ENCODE measurements around the gene CDKN1C. TPM values are rescaled to one million over a fixed set of nuclear protein-coding genes. Genes with fewer than 3 reads are reported as not detected.
"Not testable (repeated sequence)": the region's sequence is repeated elsewhere in the genome, so short reads cannot be mapped to it uniquely, and the experiment has no call there.

The CDKN1C gene
- total and polyA plus RNA-seq, 5 donors = 16.1 to 27.6 (median 24.3) TPM

GRCh38 chr11:2913776-2914175 is 28.2 kb upstream of the CDKN1C start:
- intact Hi-C loops (cut with DNase I) = no loop called here
- ATAC-seq = no peak
- DNase-seq = peak in 1 of 3 donors; percentile 26
- no peak overlapping the region for H3K4me3 ChIP-seq (ENCODE audit: low read length)
- 62% methylated on average over 9 of the region's 9 CpGs for WGBS
- no peaks in the 10 kb centered on the region for H3K4me1 ChIP-seq (ENCODE audit: control insufficient read depth, insufficient read depth, low read length)
- H3K27me3 ChIP-seq (ENCODE audit: control insufficient read depth, insufficient read depth) = no peaks in the 10 kb centered on the region
- H3K9me3 ChIP-seq (ENCODE audit: control insufficient read depth, low read length) = no peaks in the 10 kb centered on the region
- H3K27ac ChIP-seq (ENCODE audit: low read length) = no peak overlapping the region

DNA sequence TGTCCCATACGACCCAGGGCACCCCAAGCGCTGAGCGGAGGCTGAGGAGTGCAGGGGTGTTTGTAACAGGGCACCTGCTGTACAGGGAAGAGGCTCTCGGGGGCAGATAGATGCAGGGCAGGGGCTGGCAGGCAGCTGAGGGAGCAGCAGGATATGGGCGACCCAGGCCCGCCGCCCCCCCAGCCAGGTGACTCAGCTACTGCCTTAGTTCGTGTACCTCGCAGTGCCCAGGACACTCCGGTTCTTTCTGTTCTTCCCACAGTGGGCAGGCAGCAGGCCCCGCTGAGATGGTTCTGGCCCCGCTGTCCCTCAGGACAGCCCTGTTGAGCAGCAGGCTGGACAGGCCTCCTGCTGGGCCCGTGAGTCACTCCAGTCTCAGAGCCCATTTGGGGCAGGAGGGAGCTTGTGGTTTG is 27.4 kb upstream of the CDKN1C start:
- Histone ChIP-seq H3K27me3 (ENCODE audit: control insufficient read depth, insufficient read depth) (no peaks in the 10 kb centered on the region), H3K4me3 (ENCODE audit: low read length) (no peak overlapping the region), H3K4me1 (ENCODE audit: control insufficient read depth, insufficient read depth, low read length) (no peaks in the 10 kb centered on the region), H3K9me3 (ENCODE audit: control insufficient read depth, low read length) (no peaks in the 10 kb centered on the region), H3K27ac (ENCODE audit: low read length) (no peak overlapping the region)
- peak in 1 of 3 donors; percentile 32 for DNase-seq
- intact Hi-C loops (cut with DNase I) = no loop called here
- 85% methylated on average over 13 of the region's 13 CpGs for WGBS
- ATAC-seq = no peak

- Histone ChIP-seq H3K27me3 (ENCODE audit: control insufficient read depth, insufficient read depth) (no peaks in the 10 kb centered on the region), H3K27ac (ENCODE audit: low read length) (no peak overlapping the region), H3K4me1 (ENCODE audit: control insufficient read depth, insufficient read depth, low read length) (no peaks in the 10 kb centered on the region), H3K4me3 (ENCODE audit: low read length) (no peak overlapping the region), H3K9me3 (ENCODE audit: control insufficient read depth, low read length) (no peaks in the 10 kb centered on the region)
- 81% methylated on average over 5 of the region's 5 CpGs for WGBS
- DNase-seq = peak in 2 of 3 donors; percentile 57 to 66
- intact Hi-C loops (cut with DNase I) = no loop called here
- ATAC-seq = peak in 1 of 2 donors; percentile 40
These were observed 26.9 kb upstream of the CDKN1C start for GRCh38 chr11:2912498-2912897.

GRCh38 chr11:2911785-2912391 is 26.3 kb upstream of the CDKN1C start:
- H3K9me3 ChIP-seq (ENCODE audit: control insufficient read depth, low read length) = no peaks in the 10 kb centered on the region
- WGBS = 73% methylated on average over 12 of the region's 12 CpGs
- ATAC-seq (no peak), DNase-seq (peak in 1 of 3 donors; percentile 45)
- no peaks in the 10 kb centered on the region for H3K4me1 ChIP-seq (ENCODE audit: control insufficient read depth, insufficient read depth, low read length)
- intact Hi-C loops (cut with DNase I) = no loop called here
- no peak overlapping the region for H3K27ac ChIP-seq (ENCODE audit: low read length)
- no peaks in the 10 kb centered on the region for H3K27me3 ChIP-seq (ENCODE audit: control insufficient read depth, insufficient read depth)
- H3K4me3 ChIP-seq (ENCODE audit: low read length) = no peak overlapping the region

DNA sequence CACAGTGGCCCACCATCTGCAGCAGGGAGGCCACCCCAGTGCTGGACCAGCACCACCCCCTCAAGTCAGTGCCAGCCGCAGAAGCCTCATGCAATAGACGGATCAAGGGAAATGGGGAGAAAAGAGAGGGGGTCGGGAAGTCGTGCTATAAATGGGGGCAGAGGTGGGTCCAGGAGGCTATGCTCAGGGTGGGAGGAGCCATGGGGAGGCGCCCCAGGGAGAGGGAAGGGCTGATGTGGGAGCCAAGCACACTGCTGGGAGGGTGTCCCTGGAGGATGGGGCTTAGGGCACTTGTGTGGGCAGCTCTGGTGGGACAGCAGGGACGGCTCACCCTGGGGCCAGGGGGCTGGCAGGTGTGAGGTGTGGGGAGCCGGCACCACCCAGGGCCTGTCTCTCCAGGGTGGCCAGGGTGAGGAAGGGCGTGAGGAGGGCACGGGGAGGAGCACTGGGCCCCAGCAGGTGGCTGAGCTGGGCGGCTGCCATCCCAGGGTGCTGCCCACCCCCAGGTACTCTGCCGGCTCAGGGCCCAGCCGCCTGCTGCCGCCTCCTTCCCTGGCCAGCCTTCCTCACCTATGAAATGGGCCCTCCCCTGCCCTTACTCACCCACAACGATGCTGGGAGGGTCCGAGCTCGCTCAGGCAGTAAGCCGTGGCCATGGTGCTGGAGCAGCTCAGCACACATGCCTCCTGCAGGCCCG is 25.7 kb upstream of the CDKN1C start:
- Histone ChIP-seq H3K27me3 (ENCODE audit: control insufficient read depth, insufficient read depth) (no peaks in the 10 kb centered on the region), H3K4me1 (ENCODE audit: control insufficient read depth, insufficient read depth, low read length) (no peaks in the 10 kb centered on the region), H3K4me3 (ENCODE audit: low read length) (no peak overlapping the region), H3K27ac (ENCODE audit: low read length) (no peak overlapping the region), H3K9me3 (ENCODE audit: control insufficient read depth, low read length) (no peaks in the 10 kb centered on the region)
- 91% methylated on average over 18 of the region's 18 CpGs for WGBS
- DNase-seq (peak in 1 of 3 donors; percentile 40), ATAC-seq (no peak)
- intact Hi-C loops (cut with DNase I) = no loop called here

GRCh38 chr11:2910401-2910955 is 24.9 kb upstream of the CDKN1C start:
- no peak overlapping the region for H3K27ac ChIP-seq (ENCODE audit: low read length)
- ATAC-seq (no peak), DNase-seq (no peak)
- intact Hi-C loops (cut with DNase I) = no loop called here
- H3K4me1 ChIP-seq (ENCODE audit: control insufficient read depth, insufficient read depth, low read length) = no peaks in the 10 kb centered on the region
- 91% methylated on average over 13 of the region's 13 CpGs for WGBS
- H3K27me3 ChIP-seq (ENCODE audit: control insufficient read depth, insufficient read depth) = no peaks in the 10 kb centered on the region
- H3K9me3 ChIP-seq (ENCODE audit: control insufficient read depth, low read length) = no peaks in the 10 kb centered on the region
- H3K4me3 ChIP-seq (ENCODE audit: low read length) = no peak overlapping the region

DNA sequence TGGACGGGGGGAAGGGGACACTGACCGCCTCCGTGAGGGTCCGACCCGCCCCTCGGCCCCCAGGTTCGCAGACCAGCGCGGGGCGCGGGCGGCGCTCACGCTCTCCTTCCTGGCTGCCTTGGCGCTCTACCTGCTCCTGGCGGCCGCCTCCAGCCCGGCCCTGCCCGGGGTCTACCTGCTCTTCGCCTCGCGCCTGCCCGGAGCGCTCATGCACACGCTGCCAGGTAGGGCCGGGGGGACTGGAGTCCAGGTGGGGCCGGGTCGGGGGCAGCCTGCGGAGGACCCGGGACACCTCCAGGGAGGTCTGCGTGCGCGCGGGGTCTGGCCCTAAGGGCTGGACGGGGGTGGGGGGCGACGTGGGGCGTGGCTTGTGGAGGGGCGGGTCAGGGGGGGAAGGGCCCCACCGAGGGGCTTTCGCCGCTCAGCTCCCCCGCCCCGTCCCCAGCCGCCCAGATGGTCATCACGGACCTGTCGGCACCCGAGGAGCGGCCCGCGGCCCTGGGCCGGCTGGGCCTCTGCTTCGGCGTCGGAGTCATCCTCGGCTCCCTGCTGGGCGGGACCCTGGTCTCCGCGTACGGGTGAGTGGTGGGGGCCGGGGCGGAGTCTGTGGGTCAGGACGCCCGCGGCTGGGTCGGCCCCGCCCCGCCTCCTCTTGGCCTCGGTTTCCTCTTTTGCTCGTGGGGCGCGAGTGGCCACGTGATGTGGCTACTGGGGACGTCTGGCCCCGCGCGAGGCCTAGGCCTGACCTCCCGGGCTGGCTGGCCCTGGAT is 23.7 kb upstream of the CDKN1C start:
- intact Hi-C loops (cut with DNase I) = no loop called here
- peak; percentile 18 to 32 for ATAC-seq

DNA sequence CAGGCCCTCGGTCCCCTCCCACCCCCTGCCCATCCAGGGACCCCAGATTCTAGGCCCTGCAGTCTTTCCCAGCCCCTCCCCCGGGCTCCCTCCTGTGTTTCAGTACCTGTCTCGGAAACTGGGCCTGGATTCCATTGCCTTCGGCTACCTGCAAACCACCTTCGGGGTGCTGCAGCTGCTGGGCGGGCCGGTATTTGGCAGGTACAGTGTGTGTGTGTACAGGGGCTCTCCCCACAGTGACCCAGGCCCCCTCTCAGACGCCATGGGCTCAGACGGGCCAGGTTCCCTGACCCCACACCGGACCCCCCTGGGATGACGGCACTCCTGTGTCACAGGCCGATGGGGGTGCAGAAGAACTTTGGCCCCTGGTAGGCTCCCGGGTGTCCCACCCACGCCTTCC is 22.6 kb upstream of the CDKN1C start:
- DNase-seq (peak in 1 of 3 donors; percentile 60), ATAC-seq (no peak)
- H3K4me1 ChIP-seq (ENCODE audit: control insufficient read depth, insufficient read depth, low read length) = no peaks in the 10 kb centered on the region
- 93% methylated on average over 14 of the region's 14 CpGs for WGBS
- H3K27me3 ChIP-seq (ENCODE audit: control insufficient read depth, insufficient read depth) = no peaks in the 10 kb centered on the region
- no peak overlapping the region for H3K27ac ChIP-seq (ENCODE audit: low read length)
- no peak overlapping the region for H3K4me3 ChIP-seq (ENCODE audit: low read length)
- intact Hi-C loops (cut with DNase I) = no loop called here
- H3K9me3 ChIP-seq (ENCODE audit: control insufficient read depth, low read length) = no peaks in the 10 kb centered on the region

More for the DNA sequence above, 23.7 kb upstream of the CDKN1C start:
- H3K27me3 ChIP-seq (ENCODE audit: control insufficient read depth, insufficient read depth) = no peaks in the 10 kb centered on the region
- 31% methylated on average over 78 of the region's 78 CpGs for WGBS
- H3K9me3 ChIP-seq (ENCODE audit: control insufficient read depth, low read length) = no peaks in the 10 kb centered on the region
- DNase-seq = peak in 2 of 3 donors; percentile 82 to 85
- no peak overlapping the region for H3K4me3 ChIP-seq (ENCODE audit: low read length)
- no peak overlapping the region for H3K27ac ChIP-seq (ENCODE audit: low read length)
- no peaks in the 10 kb centered on the region for H3K4me1 ChIP-seq (ENCODE audit: control insufficient read depth, insufficient read depth, low read length)

- H3K27ac ChIP-seq (ENCODE audit: low read length); H3K27me3 ChIP-seq (ENCODE audit: control insufficient read depth, insufficient read depth); DNase-seq; ATAC-seq; H3K9me3 ChIP-seq (ENCODE audit: control insufficient read depth, low read length); H3K4me1 ChIP-seq (ENCODE audit: control insufficient read depth, insufficient read depth, low read length); intact Hi-C loops (cut with DNase I); H3K4me3 ChIP-seq (ENCODE audit: low read length): not testable (repeated sequence)
- 86% methylated on average over 7 of the region's 7 CpGs for WGBS
These were observed 19.7 kb upstream of the CDKN1C start for GRCh38 chr11:2905299-2905698.

GRCh38 chr11:2904153-2905052 is 18.8 kb upstream of the CDKN1C start:
- Histone ChIP-seq H3K4me1 (ENCODE audit: control insufficient read depth, insufficient read depth, low read length) (no peaks in the 10 kb centered on the region), H3K27ac (ENCODE audit: low read length) (no peak overlapping the region), H3K27me3 (ENCODE audit: control insufficient read depth, insufficient read depth) (no peaks in the 10 kb centered on the region), H3K4me3 (ENCODE audit: low read length) (no peak overlapping the region), H3K9me3 (ENCODE audit: control insufficient read depth, low read length) (no peaks in the 10 kb centered on the region)
- no peak for ATAC-seq
- 76% methylated on average over 21 of the region's 21 CpGs for WGBS
- no peak for DNase-seq
- intact Hi-C loops (cut with DNase I) = no loop called here

All from right cardiac atrium (tissue), 5 donors.